ENCODE results near the gene ELAC2.
A peak's percentile ranks its signal among the peaks of the same experiment; 100 is the strongest.

The ELAC2 gene

GRCh38 chr17:13027246-13027645 lies 9.4 kb upstream of the ELAC2 start:
- in situ Hi-C loops (cut with HindIII; ENCODE audit: low pct_ligation_motif_present, low sequenced_read_pairs): no loop called here

GRCh38 chr17:13025687-13026086 lies 7.9 kb upstream of the ELAC2 start:
- in situ Hi-C loops (cut with HindIII; ENCODE audit: low pct_ligation_motif_present, low sequenced_read_pairs): no loop called here
- no peak overlapping the region for H3K27ac ChIP-seq

More at GRCh38 chr17:13027246-13027645, 9.4 kb upstream of the ELAC2 start:
- TF ChIP-seq CTCF (IDR thresholded peaks at IDR 0.05; ENCODE audit: low read depth, low read length, missing control alignments): no peak
- no peak overlapping the region for H3K4me3 ChIP-seq (ENCODE audit: low read depth, low read length)
- DNase-seq: no peak
- no peak overlapping the region for H3K27ac ChIP-seq
- no peaks in the 10 kb centered on the region for H3K36me3 ChIP-seq (replicated peaks)
- no peaks in the 10 kb centered on the region for H3K27me3 ChIP-seq (replicated peaks)

GRCh38 chr17:13025258-13025627 lies 7.4 kb upstream of the ELAC2 start:
- in situ Hi-C loops (cut with HindIII; ENCODE audit: low pct_ligation_motif_present, low sequenced_read_pairs): no loop called here
- TF ChIP-seq CTCF (IDR thresholded peaks at IDR 0.05; ENCODE audit: low read depth, low read length, missing control alignments): no peak
- Histone ChIP-seq H3K4me3 (ENCODE audit: low read depth, low read length) (no peak overlapping the region), H3K36me3 (replicated peaks) (no peaks in the 10 kb centered on the region), H3K27ac (no peak overlapping the region), H3K27me3 (replicated peaks) (no peaks in the 10 kb centered on the region)
- no peak for DNase-seq

More at GRCh38 chr17:13025687-13026086, 7.9 kb upstream of the ELAC2 start:
- Histone ChIP-seq H3K36me3 (replicated peaks) (no peaks in the 10 kb centered on the region), H3K4me3 (ENCODE audit: low read depth, low read length) (no peak overlapping the region), H3K27me3 (replicated peaks) (no peaks in the 10 kb centered on the region)
- TF ChIP-seq CTCF (IDR thresholded peaks at IDR 0.05; ENCODE audit: low read depth, low read length, missing control alignments): no peak
- DNase-seq: no peak

- Histone ChIP-seq H3K27ac (no peak overlapping the region), H3K4me3 (ENCODE audit: low read depth, low read length) (no peak overlapping the region), H3K27me3 (replicated peaks) (no peaks in the 10 kb centered on the region), H3K36me3 (replicated peaks) (no peaks in the 10 kb centered on the region)
- in situ Hi-C loops (cut with HindIII; ENCODE audit: low pct_ligation_motif_present, low sequenced_read_pairs): no loop called here
- peak; percentile 31 for DNase-seq
- peak; percentile 100 for TF ChIP-seq CTCF (IDR thresholded peaks at IDR 0.05; ENCODE audit: low read depth, low read length, missing control alignments)
Observed at GRCh38 chr17:13024526-13025257, 6.9 kb upstream of the ELAC2 start.

GRCh38 chr17:13024016-13024415 lies 6.2 kb upstream of the ELAC2 start:
- no peak for DNase-seq
- H3K27ac ChIP-seq: no peak overlapping the region
- in situ Hi-C loops (cut with HindIII; ENCODE audit: low pct_ligation_motif_present, low sequenced_read_pairs): no loop called here
- H3K27me3 ChIP-seq (replicated peaks): no peaks in the 10 kb centered on the region
- H3K4me3 ChIP-seq (ENCODE audit: low read depth, low read length): no peak overlapping the region
- H3K36me3 ChIP-seq (replicated peaks): no peaks in the 10 kb centered on the region
- no peak for TF ChIP-seq CTCF (IDR thresholded peaks at IDR 0.05; ENCODE audit: low read depth, low read length, missing control alignments)
